BJ (cell line): ENCODE data around the gene DACH2. TPM values are rescaled to one million over a fixed set of nuclear protein-coding genes. Genes with fewer than 3 reads are reported as not detected.

Experiments used
- CTCF ChIA-PET: fragments of 350-600 bp; formaldehyde crosslinking; extraction: SDS; loops from one replicate; lab custom pipeline; 2021; ENCODE audit warnings: antibody characterized with exemption, inconsistent platforms; lab: Yijun Ruan, JAX
- POLR2A ChIA-PET: fragments of 300-600 bp; sonication (Branson Sonifier 250); formaldehyde crosslinking; extraction: SDS; loops from one replicate; lab custom pipeline; 2021; ENCODE audit warnings: antibody characterized with exemption; lab: Charles Lee
- DNase-seq: peaks from one replicate; pipeline ENCODE4 v3.0.0-alpha.2; 2011; ENCODE audit warnings: low read depth
- H3K27me3 ChIP-seq: 2 replicates; pipeline ENCODE4 v1.6.0; 2011; ENCODE audit warnings: low read length; ENCODE audit not compliant: control insufficient read depth, insufficient read depth
- H3K36me3 ChIP-seq: 2 replicates; pipeline ENCODE4 v1.5.1; 2011; ENCODE audit warnings: low read length; ENCODE audit not compliant: control insufficient read depth, insufficient read depth
- H3K4me3 ChIP-seq: 2 replicates; pipeline ENCODE4 v1.5.1; 2011; ENCODE audit warnings: low read depth, mild to moderate bottlenecking, control low read depth, low read length
- polyA plus RNA-seq: library from polyadenylated mRNA; depleted of rRNA; stranded (reverse); fragments of >200 nt; gene quantifications from 2 replicates; pipeline ENCODE4 v1.2.3, GENCODE V29; 2011
- TF ChIP-seq, protein P1 (sequence below): IDR thresholded peaks from 2 replicates; pipeline ENCODE4 v1.5.1; 2011; ENCODE audit warnings: low read depth, mild to moderate bottlenecking, control low read depth, inconsistent platforms, low read length, moderate library complexity; ENCODE audit not compliant: insufficient read depth

DACH2 gene
- polyA plus RNA-seq, 1 experiment, result not detected

DNA sequence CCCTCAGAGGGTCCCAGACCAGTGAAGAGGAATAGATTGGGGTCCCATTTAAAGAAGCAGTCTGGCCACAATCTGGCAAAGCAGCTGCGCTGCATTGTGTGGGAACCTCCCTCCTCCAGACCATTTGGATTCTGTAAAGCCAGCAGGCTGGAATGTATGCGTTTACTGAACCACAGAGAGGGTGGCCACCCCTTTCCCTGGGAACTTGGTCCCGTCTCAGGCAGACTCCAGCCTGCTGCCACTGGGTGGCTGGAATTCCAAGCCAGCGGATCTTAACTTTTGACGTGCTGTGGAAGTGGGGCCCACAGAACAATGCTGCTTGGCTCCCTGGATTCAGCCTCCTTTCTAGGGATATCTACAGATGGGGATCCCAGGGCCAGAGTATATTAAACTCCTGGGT is 307.2 kb downstream of the DACH2 start:
- POLR2A ChIA-PET, result no interaction called here
- DNase-seq, result no peak
- Histone ChIP-seq H3K27me3 (no peaks in the 10 kb centered on the region), H3K4me3 (no peak overlapping the region), H3K36me3 (no peaks in the 10 kb centered on the region)
- CTCF ChIA-PET, result no interaction called here
- TF ChIP-seq, protein P1, sequence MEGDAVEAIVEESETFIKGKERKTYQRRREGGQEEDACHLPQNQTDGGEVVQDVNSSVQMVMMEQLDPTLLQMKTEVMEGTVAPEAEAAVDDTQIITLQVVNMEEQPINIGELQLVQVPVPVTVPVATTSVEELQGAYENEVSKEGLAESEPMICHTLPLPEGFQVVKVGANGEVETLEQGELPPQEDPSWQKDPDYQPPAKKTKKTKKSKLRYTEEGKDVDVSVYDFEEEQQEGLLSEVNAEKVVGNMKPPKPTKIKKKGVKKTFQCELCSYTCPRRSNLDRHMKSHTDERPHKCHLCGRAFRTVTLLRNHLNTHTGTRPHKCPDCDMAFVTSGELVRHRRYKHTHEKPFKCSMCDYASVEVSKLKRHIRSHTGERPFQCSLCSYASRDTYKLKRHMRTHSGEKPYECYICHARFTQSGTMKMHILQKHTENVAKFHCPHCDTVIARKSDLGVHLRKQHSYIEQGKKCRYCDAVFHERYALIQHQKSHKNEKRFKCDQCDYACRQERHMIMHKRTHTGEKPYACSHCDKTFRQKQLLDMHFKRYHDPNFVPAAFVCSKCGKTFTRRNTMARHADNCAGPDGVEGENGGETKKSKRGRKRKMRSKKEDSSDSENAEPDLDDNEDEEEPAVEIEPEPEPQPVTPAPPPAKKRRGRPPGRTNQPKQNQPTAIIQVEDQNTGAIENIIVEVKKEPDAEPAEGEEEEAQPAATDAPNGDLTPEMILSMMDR, result no peak

DNA sequence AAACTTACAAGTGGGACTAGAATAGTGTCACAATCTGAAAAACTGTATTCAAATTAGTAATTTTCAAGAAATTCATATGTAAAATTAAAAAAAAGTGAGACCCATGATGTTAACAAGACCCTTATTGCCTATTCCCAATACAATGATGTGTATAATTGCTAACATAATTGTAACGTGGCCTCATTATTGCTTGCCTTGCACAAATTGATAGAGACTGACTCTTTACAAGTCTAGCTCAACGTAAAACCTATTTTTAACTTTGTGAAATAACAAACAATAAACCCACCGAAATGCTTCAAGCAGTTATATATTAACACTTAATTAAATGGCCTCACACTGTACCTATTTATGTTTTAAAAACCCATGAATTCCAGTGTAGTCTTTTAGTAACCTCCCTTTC is 312.5 kb downstream of the DACH2 start:
- no peak for DNase-seq
- POLR2A ChIA-PET, result no interaction called here
- Histone ChIP-seq H3K27me3 (no peaks in the 10 kb centered on the region), H3K4me3 (no peak overlapping the region), H3K36me3 (no peaks in the 10 kb centered on the region)
- TF ChIP-seq, protein P1, result no peak
- CTCF ChIA-PET, result no interaction called here

DNA sequence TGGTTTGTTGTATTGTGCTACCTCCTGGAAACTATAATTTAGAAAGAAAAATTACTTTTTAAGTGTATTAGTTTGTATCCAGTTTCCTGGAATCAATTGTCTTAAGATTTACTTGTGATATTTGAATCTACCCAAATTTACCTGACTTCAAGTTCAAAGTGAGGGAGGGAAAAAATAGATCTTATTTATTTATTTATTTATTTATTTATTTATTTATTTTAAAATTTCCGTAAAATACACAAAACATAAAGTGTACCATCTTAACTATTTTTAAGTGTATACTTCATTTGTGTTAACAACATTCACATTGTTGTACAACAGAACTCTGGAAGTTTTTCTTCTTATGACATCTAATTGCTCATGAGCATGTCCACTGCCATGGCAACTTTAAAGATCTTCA is 356.0 kb downstream of the DACH2 start:
- H3K27me3 ChIP-seq, result no peaks in the 10 kb centered on the region
- TF ChIP-seq, protein P1, result no peak

DNA sequence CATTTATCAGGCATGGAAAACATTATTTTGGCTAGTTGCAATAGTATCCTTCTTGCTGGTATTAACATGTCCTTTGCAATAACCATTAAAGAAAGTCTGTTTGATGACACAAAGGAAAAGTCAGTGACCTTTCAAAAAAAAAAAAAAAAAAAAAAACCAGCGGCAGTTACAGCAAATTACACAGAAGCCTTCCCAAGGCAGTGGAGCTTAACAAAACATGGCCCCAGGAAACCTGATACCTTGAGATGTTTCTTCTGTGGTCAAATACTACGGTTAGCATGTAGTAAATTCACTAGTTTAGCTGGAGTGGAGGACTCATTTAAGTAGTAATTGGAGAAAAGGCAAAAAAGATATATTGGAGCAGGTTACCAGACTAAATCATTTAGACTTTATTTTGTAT is 359.1 kb downstream of the DACH2 start:
- TF ChIP-seq, protein P1, result no peak
- Histone ChIP-seq H3K36me3 (no peaks in the 10 kb centered on the region), H3K4me3 (no peak overlapping the region), H3K27me3 (no peaks in the 10 kb centered on the region)
- POLR2A ChIA-PET, result no interaction called here
- DNase-seq, result no peak
- CTCF ChIA-PET, result no interaction called here

More for the DNA sequence above, 356.0 kb downstream of the DACH2 start:
- no peaks in the 10 kb centered on the region for H3K36me3 ChIP-seq
- no peak overlapping the region for H3K4me3 ChIP-seq
- no peak for DNase-seq
- CTCF ChIA-PET, result no interaction called here
- POLR2A ChIA-PET, result no interaction called here

DNA sequence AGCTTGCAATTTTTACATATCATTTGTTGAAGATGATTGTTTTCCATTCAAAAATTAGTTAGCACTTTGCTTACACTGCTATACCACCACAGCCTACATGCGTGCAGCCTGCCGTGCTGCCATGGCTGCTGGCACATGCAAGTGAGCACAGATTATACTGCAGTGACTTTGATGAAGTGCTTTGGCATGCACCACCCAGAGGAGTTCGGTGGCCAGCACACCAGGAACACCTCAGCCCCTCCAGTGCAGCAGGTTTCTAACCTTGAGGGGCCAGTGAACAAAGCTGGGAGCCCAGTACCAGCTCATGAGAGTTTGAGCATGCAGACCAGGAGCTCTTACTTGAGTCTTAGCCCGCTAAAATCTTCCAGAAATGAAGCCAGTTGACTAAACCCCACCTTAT is 431.5 kb downstream of the DACH2 start:
- no peaks in the 10 kb centered on the region for H3K27me3 ChIP-seq
- TF ChIP-seq, protein P1, result no peak
- DNase-seq, result no peak
- H3K4me3 ChIP-seq, result no peak overlapping the region
- no peaks in the 10 kb centered on the region for H3K36me3 ChIP-seq
- POLR2A ChIA-PET, result no interaction called here
- CTCF ChIA-PET, result no interaction called here
